GM23248 (cell line): ENCODE measurements around the gene MATN3.

Experiments
- EZH2 ChIP-seq: fragments of 200-600 bp; sonication (generic); IDR thresholded peaks from 2 replicates; pipeline ENCODE4 v1.6.1; 2018; ENCODE audit warnings: antibody characterized with exemption, mild to moderate bottlenecking; ENCODE audit not compliant: insufficient read depth, poor library complexity, severe bottlenecking
- EZH2phosphoT487 ChIP-seq: fragments of 200-600 bp; sonication (generic); IDR thresholded peaks from 2 replicates; pipeline ENCODE4 v1.6.1; 2018; ENCODE audit warnings: antibody characterized with exemption, moderate library complexity, mild to moderate bottlenecking, low read depth; ENCODE audit not compliant: insufficient read depth

DNA sequence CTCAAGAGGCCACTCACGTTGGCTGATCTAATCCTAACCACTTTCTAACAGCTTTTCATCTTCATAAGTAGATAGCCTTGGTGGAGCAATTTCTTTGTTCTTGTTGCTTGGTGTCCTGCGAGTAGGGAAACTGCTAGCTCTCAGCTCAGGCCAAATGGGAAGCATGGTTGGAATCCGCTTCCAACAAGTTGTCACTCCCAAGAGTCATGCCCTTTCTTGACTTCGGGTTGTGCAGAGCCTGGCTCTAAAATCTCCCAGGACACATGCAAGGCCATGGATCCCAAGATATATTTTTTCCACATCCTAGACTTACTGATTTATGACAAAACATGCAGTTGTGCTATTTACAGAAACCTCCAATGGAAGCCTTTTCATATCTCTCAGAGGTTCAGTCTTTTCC lies 7.3 kb upstream of the MATN3 start:
- TF ChIP-seq EZH2phosphoT487: no peak
- TF ChIP-seq EZH2: no peak
